HepG2 (cell line): ENCODE measurements around the gene ANKRD52. TPM values are rescaled to one million over a fixed set of nuclear protein-coding genes. Genes with fewer than 3 reads are reported as not detected.
A peak's percentile ranks its signal among the peaks of the same experiment; 100 is the strongest.

Experiments used
- ARHGAP35 ChIP-seq: sonication (generic); formaldehyde crosslinking; IDR thresholded peaks from 2 replicates; pipeline ENCODE4 v1.9.0; 2022; ENCODE audit warnings: mild to moderate bottlenecking, inconsistent platforms, moderate library complexity, missing genetic modification reagents, borderline replicate concordance
- CHD4 ChIP-seq: fragments of 200-600 bp; sonication (generic); IDR thresholded peaks from 2 replicates; pipeline ENCODE4 v1.7.0; 2017; ENCODE audit warnings: mild to moderate bottlenecking, low read length, borderline replicate concordance
- HNF4A ChIP-seq: sonication (generic); formaldehyde crosslinking; IDR thresholded peaks from 2 replicates; pipeline ENCODE4 v1.4.0; 2020; ENCODE audit warnings: missing genetic modification reagents
- PITX1 ChIP-seq: sonication (generic); formaldehyde crosslinking; IDR thresholded peaks from 2 replicates; pipeline ENCODE4 v1.5.1; 2020; ENCODE audit warnings: mild to moderate bottlenecking, missing genetic modification reagents
- SETDB1 ChIP-seq: sonication (generic); formaldehyde crosslinking; IDR thresholded peaks from 2 replicates; pipeline ENCODE4 v1.5.1; 2020; ENCODE audit warnings: missing genetic modification reagents, mild to moderate bottlenecking, borderline replicate concordance
- ZNF407 ChIP-seq: sonication (generic); formaldehyde crosslinking; IDR thresholded peaks from one replicate; pipeline ENCODE4 v1.5.1; 2020; ENCODE audit warnings: mild to moderate bottlenecking, missing genetic modification reagents; ENCODE audit errors: not compliant biosample characterization
- ZNF414 ChIP-seq: sonication (generic); formaldehyde crosslinking; IDR thresholded peaks from 2 replicates; pipeline ENCODE4 v1.5.0; 2020; ENCODE audit warnings: missing genetic modification reagents
- ZNF687 ChIP-seq: sonication (generic); formaldehyde crosslinking; IDR thresholded peaks from 2 replicates; pipeline ENCODE4 v1.5.1; 2020; ENCODE audit warnings: mild to moderate bottlenecking, missing genetic modification reagents, moderate library complexity
- polyA plus RNA-seq, 8 experiments: library from polyadenylated mRNA; depleted of rRNA in 3 of 8; stranded (reverse) in 7 of 8; unstranded in 1 of 8; fragments of >200 nt; fragmentation: Illumina TruSeq in 4 of 8; extraction: Trizol in 4 of 8; gene quantifications; 2 replicates each; pipeline versions ENCODE4 v1.2.1 to v1.2.3, GENCODE V29; 2011 to 2016; ENCODE audit warnings: low read depth in 4 of 8, missing spikeins in 1 of 8, mixed read lengths in 1 of 8; ENCODE audit not compliant: insufficient read depth in 1 of 8
- total RNA-seq, 5 experiments: library from RNA; depleted of rRNA; stranded (reverse); fragments of >200 nt; fragmentation: Illumina TruSeq; extraction: Trizol; gene quantifications; 2 replicates each; pipeline ENCODE4 v1.2.3, GENCODE V29; 2016; ENCODE audit warnings: low read depth in 1 of 5

The ANKRD52 gene
- total and polyA plus RNA-seq, 2 of the 13 experiments (the other 11 are each of a cell fraction or from before 2014, with no cell fraction given) = 7.8 to 9.2 TPM

- TF ChIP-seq ZNF687 (CRISPR knock-in tag) (peak; percentile 90), ZNF407 (no peak), ARHGAP35 (CRISPR knock-in tag) (peak; percentile 39; the same call in 1 of the 2 replicates), PITX1 (CRISPR knock-in tag) (peak; percentile 53; the same call in 1 of the 2 replicates), SETDB1 (CRISPR knock-in tag) (no peak), CHD4 (no peak), HNF4A (peak; percentile 20; the same call in 1 of the 2 replicates), ZNF414 (CRISPR knock-in tag) (peak; percentile 80)
Measured at GRCh38 chr12:56299853-56300643, 41.9 kb upstream of the ANKRD52 start, which contains the start of gene CS (continued).
